NCI-H345 (cell line): Measurements from ENCODE around the gene DRC7.
A peak's percentile ranks its signal among the peaks of the same experiment; 100 is the strongest.
"Not testable (repeated sequence)": the region's sequence is repeated elsewhere in the genome, so short reads cannot be mapped to it uniquely, and the experiment has no call there.

Experiments
- DNase-seq: peaks from one replicate; lab custom pipeline; 2025; lab: John Stamatoyannopoulos, UW

The DRC7 gene

GRCh38 chr16:57762365-57763040 is 67.9 kb downstream of the DRC7 start:
- no peak for DNase-seq

GRCh38 chr16:57763285-57764005 is 68.8 kb downstream of the DRC7 start:
- no peak for DNase-seq

- no peak for DNase-seq
These were observed 69.4 kb downstream of the DRC7 start for GRCh38 chr16:57764006-57764340.

DNA sequence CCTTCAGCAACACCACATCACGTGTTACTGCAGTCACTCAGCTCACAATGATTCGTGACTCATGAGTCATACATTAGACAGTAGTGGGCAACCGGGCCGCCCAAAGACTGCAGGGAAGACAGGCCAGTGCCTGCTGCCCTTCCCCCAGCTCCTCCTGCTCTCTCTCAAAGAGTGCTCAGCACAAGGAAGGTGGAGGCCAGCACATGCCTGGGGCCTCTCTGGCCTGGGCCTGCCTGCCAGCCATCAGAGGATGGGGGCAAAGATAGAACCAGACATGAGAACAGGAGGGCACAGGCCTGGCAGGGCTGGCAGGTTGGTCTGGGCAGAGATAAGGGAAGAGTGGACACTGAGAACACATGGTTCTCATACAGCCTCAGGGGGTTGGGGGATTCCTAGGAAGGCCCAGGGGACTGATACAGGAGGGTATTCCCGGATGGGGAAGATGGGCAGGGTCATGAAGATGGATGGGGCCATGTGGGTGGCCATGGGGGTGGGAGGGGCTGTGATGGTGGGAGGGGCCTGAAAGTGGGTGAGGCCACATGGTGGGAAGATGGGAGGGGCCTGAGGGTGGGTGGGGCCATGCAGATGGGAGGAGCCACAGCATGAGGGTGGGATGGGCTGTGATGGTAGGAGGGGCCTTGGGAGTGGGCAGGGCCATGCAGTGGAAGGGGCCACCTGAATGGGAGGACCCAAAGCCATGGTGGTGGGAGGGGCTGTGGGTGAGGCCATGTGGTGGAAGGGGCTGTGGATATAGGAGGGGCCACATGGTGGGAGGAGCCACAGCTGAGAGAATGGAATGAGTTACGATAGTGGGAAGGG is 69.9 kb downstream of the DRC7 start:
- DNase-seq: no peak

DNA sequence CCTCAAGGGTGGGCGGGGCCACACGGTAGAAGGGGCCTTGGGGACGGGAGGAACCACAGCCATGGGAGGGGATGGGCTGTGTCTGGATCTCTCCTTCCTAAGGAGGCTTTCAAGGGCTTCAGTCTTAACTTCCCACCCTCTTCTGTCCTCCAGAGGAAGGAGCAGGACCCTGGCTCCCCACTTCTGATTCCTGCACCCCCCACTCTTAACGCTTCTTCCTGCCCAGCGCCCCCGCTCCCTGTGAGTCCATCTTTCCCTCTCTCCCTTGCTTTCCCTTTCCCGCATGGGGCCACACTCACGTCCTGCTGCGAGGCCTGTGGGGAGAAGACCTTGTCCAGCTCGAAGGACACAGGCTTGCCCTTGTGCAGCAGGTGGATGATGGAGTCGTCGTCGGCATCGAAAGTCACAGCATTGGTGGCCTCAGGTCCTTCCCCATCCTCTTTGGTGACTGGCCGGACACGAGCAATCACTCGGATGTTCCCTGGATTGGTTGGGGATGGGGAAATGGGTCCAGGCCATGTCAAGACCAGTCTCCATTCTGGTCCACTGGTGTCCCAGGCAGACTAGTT is 70.6 kb downstream of the DRC7 start:
- no peak for DNase-seq

DNA sequence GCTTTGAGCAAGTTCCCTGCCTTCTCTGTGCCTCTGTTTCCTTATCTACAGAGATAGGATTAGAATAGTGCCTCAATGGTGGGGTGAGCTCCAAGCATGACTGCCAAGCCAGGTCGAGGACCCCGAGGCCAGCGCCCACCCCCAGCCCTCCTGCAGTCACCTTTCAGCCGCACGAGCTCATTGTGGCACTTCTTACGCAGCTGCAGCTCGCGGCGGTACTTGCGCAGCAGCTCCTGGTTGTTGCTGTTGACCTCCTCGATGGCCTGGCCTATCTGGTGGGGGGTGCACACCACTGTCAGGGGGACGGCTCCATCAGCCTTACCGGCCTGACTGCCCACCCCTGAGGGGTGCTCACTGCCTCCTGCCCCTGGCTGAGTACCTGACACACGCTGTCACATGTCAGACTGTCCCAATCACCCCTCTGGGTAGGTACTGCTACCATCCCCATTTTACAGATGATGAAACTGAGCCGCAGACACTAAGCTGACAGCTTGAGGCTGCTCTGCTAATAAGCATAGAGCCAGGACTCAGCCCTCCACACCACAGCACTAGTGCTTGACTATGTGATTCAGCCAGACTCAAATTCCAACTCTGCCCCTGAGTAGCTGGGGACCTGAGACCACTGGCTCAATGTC is 72.2 kb downstream of the DRC7 start:
- no peak for DNase-seq

- DNase-seq: no peak
These were observed 75.0 kb downstream of the DRC7 start for GRCh38 chr16:57769541-57770145.

GRCh38 chr16:57770361-57770760 is 75.8 kb downstream of the DRC7 start:
- DNase-seq: no peak

GRCh38 chr16:57771141-57771785 is 76.7 kb downstream of the DRC7 start:
- no peak for DNase-seq

DNA sequence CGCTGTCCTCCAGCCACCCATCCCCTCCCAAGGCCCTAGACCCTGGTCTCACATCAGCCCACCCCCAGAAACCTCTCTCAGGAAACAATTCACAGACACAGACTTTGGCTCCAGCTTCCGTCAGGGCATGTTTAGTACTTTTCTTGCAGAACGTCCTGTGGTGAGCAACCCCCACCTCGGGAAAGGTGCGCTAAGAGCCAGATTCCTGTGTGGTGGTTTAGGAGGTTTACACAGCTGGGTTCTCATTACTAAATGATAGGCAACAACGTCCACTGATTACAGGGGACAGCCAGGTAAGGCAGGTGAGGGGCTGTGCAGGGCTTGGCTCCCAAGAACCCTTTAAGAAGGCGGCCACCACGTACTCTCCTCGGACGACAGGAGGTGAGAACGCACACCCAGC is 78.4 kb downstream of the DRC7 start:
- no peak for DNase-seq

GRCh38 chr16:57773655-57774295 is 79.2 kb downstream of the DRC7 start:
- DNase-seq: no peak

DNA sequence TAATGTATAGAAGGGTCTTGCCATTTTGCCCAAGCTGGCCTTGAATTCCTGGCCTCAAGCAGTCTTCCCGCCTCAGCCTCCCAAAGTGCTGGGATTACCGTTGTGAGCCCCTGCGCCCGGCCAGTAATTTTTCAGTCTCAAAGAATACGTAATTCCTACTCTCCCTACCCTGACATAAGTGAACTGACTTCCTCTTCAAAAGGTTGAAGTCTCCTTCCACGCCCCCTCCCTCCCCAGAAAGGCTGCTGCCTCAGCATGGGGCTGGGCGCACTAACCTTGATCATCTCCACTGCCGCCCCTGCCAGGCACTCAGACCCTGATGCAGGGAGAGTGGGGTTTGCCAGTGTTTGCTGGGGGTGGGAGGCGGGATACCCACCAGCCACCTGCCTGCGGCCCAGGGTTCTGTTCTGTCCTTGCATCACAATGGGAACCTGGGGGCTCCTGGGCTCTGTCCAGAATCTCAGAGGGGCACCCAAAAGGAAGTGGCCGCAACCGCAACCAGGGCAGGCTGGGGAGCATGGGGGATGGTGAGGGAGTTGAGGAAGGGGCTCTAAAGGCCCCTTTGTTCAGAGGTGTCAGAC is 80.2 kb downstream of the DRC7 start:
- no peak for DNase-seq

DNA sequence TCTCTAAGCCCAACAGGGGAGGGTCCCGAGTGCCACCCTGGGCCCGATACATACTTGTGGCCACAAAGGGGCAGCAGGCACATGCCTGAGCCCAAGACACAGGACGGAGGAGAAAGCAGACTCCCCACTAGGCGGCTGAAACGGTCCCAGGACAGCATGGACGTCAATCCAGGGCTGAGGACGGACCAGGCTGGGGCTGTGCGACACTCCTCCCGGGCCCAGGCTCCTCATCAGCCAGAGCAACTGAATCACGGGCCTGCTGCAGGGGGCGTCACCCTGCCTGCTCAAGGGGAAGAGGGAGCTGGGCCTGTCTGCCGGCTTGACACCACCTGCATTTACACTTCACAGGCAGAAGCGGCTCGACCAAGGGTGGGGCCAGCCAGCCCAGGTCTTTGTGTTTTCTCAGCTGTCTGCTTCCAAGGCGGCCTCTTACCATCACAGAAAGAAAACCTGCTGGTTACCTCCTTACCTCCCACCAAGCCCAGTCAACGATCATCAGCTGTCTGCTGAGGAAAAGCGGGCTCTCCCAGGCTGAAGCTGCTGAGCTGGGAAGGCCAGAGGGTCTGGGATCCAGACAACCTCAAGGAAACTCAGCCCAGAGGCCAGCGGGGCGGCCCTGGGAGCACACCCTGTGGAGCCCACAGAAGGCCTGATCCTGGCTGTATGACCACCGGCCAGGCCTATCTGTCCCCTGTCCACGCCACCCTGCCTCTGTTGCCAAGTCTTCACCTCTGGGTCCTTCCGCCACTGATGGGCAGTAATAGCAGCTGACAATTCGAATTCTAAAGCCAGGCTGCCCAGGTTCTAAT is 81.3 kb downstream of the DRC7 start:
- DNase-seq: peak; percentile 72

- DNase-seq: no peak
These were observed 84.1 kb downstream of the DRC7 start for GRCh38 chr16:57778658-57779057.

GRCh38 chr16:57779836-57780235 is 85.2 kb downstream of the DRC7 start:
- DNase-seq: not testable (repeated sequence)

GRCh38 chr16:57781349-57781740 is 86.7 kb downstream of the DRC7 start:
- DNase-seq: no peak
